Activated T-cell treated with anti-CD3 and anti-CD28 coated beads for 48 hours (primary cell): ENCODE data around the gene IL17B.
A peak's percentile ranks its signal among the peaks of the same experiment; 100 is the strongest.

Experiments used
- DNase-seq: peaks from one replicate; pipeline ENCODE4 v3.0.0-alpha.2; 2020; ENCODE audit warnings: low read depth

Gene IL17B

DNA sequence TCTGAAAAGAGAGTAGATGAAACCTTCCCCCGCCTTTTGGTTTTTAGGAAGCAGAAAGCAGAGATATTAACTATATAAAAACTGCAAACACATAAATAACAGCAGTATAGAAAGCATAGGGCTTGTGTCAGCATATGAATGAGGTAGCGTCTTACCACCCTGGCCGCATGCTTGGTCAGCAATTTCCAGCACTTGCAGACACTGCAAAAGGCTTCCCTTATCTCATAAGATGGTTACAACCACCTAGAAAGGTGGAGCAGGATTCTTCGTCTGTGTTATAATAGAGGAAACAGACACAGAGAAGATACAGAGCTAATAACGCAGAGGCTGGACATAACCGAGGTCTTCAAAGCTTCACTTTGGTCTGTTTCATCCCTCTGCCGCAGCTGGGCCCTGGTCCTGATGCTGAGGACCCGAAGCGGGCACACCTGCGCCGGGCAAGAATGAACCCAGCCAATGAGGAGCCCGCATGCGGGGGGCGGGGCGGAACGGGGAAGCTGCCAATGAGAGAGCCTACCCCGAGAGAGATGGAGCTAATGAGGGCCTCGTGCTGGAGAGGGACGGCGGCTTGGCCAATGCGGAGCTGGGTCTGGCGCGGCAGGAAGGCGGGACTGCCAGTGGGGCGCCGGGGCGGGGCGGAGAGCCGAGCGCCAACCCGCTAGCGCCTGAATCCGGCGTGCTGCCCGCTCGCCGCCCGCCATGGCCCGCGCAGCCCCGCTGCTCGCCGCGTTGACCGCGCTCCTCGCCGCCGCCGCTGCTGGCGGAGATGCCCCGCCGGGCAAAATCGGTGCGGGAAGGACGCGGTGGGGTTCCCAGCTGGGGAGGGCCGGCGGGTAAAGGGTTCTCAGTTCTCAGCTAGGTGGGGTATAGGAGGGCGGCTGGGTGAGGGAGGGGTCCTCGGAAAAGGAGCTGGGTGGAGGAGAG lies 21.5 kb downstream of the IL17B start, which contains the start of gene PCYOX1L:
PCYOX1L (plus strand) TSS at position 677 of the 924 bp plus-strand sequence; CDS start at position 700, 23 bp downstream.
- peak; percentile 97 for DNase-seq

- DNase-seq, result peak; percentile 13
These were observed 22.7 kb downstream of the IL17B start for GRCh38 chr5:149356391-149356790.

DNA sequence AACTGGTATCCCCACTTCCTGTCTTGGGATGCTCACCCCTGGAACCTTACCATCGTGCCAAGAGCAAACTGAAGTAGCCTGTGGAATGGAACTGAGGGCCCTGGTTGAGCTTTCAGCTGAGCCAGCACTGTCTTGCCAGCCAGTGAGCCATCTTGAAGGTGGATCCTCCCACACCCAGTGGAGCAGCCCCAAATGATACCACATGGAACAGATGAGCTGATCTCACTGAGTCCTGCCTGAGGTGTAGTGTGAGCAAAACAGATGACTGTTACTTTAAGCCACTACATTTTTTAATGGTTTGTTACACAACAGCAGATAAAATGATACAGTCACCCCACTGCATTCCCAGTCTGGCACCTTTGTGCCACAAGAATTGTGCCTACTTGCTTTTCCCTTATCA lies 23.4 kb downstream of the IL17B start:
- peak; percentile 23 for DNase-seq

- no peak for DNase-seq
These were observed 25.2 kb downstream of the IL17B start for GRCh38 chr5:149353911-149354310.

GRCh38 chr5:149352169-149352568 lies 26.9 kb downstream of the IL17B start:
- DNase-seq, result no peak

DNA sequence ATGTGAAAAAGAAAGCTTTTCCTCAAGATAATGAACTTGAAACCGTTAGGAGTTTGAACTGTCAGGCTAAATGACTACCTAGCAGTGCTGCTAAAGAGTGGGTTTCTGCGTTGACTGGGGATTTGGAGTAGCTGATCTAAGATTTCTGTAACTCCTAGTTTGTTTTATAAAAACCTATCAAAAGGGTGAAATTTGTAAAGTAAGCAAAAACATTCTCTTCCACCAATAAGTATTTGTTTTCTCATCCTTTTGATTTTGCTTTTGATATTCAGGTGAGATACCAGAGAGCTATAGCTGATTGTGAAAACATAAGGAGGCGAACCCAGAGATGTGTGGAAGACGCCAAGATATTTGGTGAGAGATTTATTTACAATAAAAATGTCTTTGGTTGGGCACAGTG lies 29.7 kb downstream of the IL17B start:
- no peak for DNase-seq

- DNase-seq, result no peak
These were observed 30.6 kb downstream of the IL17B start for GRCh38 chr5:149348518-149348917.

- peak; percentile 8 for DNase-seq
These were observed 33.2 kb downstream of the IL17B start for GRCh38 chr5:149345892-149346222.

DNA sequence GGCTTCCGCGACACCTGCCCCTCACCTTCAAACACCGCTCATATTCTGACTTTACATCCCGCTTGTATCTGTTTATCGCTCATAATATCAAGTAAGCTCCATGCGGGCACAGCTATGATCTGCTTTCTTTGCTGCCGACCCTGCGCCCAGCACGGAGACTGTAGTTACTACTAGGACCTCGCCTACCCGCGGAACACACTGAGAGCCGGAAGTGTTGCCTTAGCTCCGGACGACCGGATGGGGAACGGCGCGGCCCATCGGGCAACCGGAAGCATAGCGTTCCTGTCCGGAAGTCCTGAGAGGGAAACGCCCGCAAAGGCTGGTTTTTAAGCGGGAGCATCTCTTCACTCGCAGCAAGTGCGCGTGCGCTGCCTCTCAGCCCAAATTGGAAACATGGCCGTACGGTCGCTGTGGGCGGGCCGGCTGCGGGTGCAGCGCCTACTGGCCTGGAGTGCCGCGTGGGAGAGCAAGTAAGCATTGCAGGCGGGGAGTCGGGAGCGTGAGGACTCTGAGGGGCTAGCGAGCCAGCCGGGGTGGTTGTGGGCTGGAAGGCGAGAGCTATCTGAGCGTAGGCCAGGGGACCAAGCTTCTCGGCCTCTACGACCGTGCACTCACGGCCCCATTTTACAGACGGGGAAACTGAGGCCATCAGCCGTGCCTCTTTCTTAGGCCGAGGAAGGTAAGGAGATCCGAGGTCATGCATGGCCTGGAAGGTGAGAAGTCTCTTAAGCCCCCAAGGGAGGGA lies 33.8 kb downstream of the IL17B start, which contains the start of gene GRPEL2:
GRPEL2 (plus strand) TSS at position 353 of the 745 bp plus-strand sequence; CDS start at position 394, 41 bp downstream.
- DNase-seq, result peak; percentile 91

DNA sequence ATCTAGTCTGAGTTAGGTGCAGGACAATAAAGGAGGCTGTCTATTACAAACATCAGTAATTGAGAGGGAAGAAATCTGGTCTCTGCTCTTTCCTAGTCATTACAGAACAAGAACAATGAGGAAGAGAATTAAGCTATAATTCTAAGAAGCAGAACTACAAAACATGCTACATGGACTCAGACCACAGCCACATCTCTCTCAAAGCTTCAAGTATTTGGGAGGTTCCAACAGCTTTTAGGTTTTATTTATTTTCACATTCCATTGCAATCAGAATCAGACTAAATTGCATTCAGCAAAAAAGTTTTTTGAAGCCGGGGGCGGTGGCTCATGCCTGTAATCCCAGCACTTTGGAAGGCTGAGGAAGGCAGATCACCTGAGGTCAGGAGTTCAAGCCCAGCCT lies 34.9 kb downstream of the IL17B start:
- no peak for DNase-seq

- no peak for DNase-seq
These were observed 37.2 kb downstream of the IL17B start for GRCh38 chr5:149341876-149342275.

DNA sequence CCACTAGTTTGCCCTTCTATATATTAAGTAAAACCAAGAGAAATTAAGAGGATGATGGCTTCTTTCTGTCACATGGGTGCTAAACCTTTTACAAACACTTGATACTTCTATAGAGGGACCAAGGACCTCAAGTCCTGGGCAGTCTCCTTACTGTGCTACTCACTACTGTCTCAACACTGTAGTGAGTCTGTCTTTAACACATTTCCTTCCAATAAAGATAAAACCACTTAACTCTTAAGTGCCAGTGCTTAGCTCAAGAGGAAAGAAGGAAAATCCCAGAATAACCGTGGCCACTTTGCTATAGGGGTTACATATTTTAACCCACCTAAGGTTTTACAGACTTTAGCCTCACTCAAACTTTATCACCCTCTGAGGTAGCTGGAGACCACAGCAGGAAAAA lies 38.2 kb downstream of the IL17B start:
- DNase-seq, result no peak

GRCh38 chr5:149338364-149338763 lies 40.7 kb downstream of the IL17B start:
- DNase-seq, result no peak

DNA sequence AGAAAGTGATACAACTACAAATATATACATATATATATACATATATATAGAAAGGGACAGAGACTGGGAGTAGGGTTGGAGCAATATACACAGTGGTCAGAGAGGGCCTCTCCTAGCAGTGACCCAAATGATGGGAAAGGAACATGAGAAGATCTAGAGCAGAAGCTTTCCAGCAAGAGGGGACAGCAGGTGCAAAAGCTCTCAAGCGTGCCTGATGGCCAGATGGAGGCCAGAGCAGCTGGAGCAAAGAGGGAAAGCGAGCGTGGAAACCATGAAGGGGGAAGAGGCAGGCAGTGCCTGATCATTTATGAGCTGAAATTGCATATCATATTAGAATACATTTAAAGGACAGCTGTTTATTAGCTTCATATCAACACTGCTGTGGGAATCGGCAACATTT lies 41.4 kb downstream of the IL17B start:
- no peak for DNase-seq

DNA sequence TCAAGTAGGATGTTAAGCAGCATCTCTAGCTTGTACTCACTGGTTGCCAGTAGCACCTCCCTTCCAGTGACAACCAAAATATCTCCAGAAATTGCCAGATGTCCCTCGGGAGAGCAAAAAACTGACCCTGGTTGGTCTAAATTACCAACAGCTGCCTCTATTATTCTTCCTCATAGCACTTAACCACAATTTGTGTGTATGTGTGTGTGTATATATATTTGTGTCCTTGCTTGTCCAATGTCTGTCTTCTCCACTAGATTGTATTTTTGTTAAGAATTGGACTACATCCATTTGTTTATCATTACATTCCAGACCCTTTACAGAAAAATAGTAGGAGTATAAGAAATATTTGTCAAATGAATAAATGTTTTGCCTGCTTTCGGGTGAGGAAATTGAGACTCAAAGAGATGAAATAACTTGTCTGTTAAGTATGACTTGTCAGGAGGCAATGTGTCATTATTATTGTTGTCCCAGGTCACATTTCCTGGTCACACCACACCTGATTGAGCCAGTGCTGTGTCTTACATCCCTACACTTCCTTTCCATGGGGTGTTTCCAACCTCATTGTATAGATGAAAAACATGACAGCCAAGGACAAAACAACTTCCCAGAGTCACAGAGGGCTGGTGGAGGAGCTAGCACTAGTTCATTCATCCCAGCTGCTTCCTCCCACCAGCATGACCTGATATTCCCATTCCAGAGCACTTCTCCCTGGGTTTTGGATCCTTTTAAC lies 45.2 kb downstream of the IL17B start:
- DNase-seq, result no peak

DNA sequence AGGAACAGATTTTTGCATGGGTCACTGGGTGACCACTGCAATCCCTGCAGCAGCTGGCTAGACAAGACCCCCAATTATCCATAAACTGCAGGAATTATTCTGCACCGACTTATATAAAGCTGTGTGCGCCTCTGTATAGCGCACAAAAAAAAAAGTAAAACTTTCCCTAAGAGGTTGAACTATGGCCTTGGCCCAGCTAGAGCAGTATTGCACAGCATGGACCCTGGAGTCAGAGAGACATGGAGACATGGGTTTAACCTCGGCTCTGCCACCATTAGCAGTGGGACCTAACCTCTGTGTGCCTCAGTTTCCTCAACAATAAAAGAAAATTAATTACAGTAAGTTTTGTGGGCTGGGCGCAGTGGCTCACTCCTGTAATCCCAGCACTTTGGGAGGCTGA lies 50.9 kb downstream of the IL17B start:
- DNase-seq, result no peak

GRCh38 chr5:149326611-149327010 lies 52.5 kb downstream of the IL17B start:
- no peak for DNase-seq

DNA sequence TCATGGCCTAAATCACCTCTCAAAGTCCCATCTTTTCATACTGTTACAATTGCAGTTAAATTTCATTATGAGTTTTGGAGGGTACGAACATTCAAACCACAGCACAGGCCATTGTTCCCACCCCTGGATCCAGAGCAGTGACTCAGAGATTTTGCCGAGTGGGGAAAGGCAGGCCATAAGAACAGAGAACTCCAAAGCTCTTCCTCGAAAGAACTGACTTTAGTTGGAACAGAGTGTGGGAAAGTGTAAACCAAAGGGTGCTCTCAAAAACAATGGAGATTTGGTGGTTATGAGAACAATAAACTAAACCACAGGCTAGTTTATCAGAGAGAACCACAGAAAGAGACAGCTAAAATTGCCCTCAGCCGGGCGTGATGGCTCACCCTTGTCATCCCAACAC lies 53.2 kb downstream of the IL17B start:
- DNase-seq, result no peak

DNA sequence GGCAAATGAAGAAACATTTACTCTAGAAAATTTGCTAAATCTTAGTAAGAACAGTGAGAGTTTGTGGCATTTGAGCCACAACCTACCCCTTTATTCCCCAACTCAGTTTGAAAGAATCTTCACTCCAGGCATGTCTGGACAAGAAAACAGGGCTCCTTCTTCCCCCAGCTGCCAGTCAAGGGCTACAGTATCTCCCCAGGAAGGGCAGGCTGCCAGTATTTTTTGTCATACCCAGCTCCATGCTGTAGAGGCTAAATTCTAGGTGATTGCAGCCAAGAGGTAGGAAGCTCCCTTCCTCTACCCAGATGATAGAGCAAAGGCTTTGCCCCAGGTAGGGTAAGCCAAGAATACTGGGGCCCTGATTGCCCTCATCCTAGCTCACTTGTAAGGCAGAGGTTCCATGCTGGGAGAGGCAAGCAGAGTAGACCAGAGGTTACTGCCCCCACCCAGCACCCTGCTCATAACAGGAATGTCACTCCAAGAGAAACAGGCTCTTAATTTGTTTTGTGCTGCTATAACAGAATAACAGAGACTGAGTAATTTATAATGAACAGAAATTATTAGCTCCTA lies 53.8 kb downstream of the IL17B start:
- DNase-seq, result no peak

DNA sequence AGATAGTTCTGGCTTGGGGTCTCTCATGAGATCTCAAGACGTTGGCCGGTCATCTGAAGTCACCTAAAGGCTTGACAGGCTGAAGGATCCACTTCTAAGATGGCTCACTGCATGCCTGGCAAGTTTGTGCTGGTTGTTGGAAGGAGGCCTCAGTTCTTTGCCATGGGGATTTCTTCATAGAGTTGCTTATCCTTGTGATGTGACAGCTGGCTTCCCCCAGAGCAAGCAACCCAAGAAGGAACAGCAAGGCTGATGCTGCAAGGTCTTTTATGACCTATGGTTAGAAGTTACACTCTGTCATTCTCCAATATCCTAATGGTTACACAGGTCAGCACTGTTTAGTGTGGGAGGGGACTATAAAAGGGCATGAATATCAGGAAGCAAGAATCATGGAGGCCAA lies 54.5 kb downstream of the IL17B start:
- no peak for DNase-seq
